ENCODE data around the gene PAFAH1B1.
A peak's percentile ranks its signal among the peaks of the same experiment; 100 is the strongest.

PAFAH1B1 gene

DNA sequence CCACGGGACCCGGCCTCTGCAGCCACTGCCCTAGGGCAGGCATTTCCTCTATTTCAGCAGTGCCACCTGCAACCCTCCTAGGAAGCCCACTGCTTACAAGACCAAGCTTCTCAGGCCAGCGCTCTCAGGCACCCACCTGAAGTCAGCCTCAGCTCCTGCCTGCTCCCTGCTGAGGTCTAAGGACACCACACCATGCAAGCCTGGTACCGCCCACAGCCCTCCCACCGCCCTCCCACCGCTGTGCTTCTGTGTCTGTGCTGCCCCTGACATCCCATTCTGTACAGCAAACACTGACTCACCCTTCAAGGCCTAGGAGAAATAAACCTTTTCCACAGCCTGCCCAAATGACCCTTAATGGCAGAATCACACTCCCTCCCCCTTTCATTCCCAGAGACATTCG is 111.8 kb downstream of the PAFAH1B1 start:
- peaks cover 26 to 42% (median 39%) of the 10 kb centered on the region in 3 donors for H3K36me3 ChIP-seq
- TF ChIP-seq, protein P1, sequence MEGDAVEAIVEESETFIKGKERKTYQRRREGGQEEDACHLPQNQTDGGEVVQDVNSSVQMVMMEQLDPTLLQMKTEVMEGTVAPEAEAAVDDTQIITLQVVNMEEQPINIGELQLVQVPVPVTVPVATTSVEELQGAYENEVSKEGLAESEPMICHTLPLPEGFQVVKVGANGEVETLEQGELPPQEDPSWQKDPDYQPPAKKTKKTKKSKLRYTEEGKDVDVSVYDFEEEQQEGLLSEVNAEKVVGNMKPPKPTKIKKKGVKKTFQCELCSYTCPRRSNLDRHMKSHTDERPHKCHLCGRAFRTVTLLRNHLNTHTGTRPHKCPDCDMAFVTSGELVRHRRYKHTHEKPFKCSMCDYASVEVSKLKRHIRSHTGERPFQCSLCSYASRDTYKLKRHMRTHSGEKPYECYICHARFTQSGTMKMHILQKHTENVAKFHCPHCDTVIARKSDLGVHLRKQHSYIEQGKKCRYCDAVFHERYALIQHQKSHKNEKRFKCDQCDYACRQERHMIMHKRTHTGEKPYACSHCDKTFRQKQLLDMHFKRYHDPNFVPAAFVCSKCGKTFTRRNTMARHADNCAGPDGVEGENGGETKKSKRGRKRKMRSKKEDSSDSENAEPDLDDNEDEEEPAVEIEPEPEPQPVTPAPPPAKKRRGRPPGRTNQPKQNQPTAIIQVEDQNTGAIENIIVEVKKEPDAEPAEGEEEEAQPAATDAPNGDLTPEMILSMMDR (IDR thresholded peaks at IDR 0.05): no peak
- no peaks in the 10 kb centered on the region for H3K9me3 ChIP-seq
- DNase-seq: no peak
- no peaks in the 10 kb centered on the region for H3K27me3 ChIP-seq
- H3K4me1 ChIP-seq: peaks cover 5 to 41% (median 35%) of the 10 kb centered on the region in 4 donors
- intact Hi-C loops (cut with DNase I; ENCODE audit: low total_unique reads): no loop called here
- H3K4me3 ChIP-seq: no peak overlapping the region
- H3K27ac ChIP-seq: no peak overlapping the region

DNA sequence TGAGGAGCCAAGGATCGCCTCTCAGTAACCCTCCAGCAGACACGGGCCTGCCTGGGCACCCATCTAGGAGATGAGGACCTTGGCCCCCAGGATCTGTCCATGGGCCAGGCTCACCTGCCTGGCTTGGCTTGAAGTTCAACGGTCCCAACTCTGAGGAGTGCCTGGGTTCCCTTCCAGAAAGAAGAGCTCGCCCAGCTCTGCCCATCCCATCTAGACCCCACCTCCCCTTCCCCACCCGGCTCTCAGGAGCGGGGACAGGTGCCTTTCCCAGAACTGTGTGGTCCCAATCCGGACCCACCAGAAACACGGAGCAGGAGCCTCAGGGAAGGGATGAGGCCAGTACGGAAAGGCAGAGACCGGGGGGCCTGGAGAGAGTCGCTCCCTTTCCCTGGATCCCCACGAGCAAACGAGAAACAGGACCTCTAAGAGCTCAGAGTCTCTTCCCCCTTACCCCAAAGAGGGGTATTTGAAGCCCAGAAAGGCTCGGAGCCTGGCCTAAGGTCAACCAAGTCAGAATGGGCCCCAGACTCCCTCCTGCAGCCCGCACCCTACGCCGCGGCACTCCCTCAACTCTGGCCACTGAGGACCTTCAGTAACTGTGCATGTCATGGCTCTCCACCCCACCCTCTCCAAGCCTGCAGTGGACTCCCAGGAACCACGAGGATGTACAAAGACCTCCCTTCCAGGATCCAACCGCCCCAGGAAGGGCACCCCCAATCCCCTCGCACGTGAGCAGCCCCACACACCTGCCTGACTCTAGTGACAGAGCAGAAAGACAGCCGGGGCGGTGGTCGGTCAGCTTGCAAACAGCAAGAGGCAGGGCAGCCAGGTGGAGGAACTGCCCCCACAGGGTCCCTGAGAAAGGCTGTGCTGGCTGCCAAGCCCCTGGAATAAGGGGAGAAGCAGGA is 112.7 kb downstream of the PAFAH1B1 start:
- no peak overlapping the region for H3K4me3 ChIP-seq
- no peak overlapping the region for H3K27ac ChIP-seq
- no peak for DNase-seq
- no peaks in the 10 kb centered on the region for H3K27me3 ChIP-seq
- H3K9me3 ChIP-seq: no peaks in the 10 kb centered on the region
- peaks cover 5 to 47% (median 43%) of the 10 kb centered on the region in 4 donors for H3K4me1 ChIP-seq
- intact Hi-C loops (cut with DNase I; ENCODE audit: low total_unique reads): no loop called here
- peaks cover 19 to 34% (median 30%) of the 10 kb centered on the region in 3 donors for H3K36me3 ChIP-seq
- TF ChIP-seq, protein P1 (IDR thresholded peaks at IDR 0.05): no peak

DNA sequence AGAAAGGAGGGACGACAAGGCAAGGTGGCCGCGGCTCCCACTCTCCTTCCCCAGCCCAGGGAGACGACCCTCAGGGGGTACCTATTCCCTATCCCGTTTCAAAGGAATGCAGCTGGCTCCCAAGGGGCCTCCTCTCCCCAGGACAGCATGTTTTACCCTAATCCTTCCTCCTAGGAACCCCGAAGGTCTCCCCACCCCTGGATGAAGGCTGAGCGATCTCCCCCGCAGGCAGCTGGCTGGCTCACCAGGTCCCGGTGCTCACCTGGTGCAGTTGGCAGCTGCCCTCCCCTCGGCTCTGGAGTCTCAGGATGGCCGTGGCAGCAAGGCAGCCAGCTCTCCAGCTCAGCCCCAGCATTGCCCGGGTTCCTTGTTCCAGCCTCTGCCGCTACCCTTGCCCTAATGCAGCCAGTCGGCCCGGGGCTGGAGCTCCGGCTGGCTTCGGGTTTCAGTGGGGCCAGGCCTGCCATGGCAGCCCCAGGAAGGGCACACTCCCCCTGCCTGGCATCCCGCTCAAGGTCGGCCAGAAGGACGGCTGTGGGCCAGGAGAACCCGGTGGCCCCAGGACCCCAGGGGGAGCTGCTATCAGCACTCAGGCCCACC is 113.6 kb downstream of the PAFAH1B1 start:
- Histone ChIP-seq H3K27ac (peak overlapping the region; percentile 77 to 78), H3K27me3 (no peaks in the 10 kb centered on the region), H3K4me1 (peaks cover 5 to 49% (median 44%) of the 10 kb centered on the region in 4 donors), H3K36me3 (peaks cover 12 to 25% (median 21%) of the 10 kb centered on the region in 3 donors), H3K9me3 (no peaks in the 10 kb centered on the region), H3K4me3 (peak overlapping the region; percentile 9 to 33)
- TF ChIP-seq, protein P1 (IDR thresholded peaks at IDR 0.05): no peak
- no peak for DNase-seq
- intact Hi-C loops (cut with DNase I; ENCODE audit: low total_unique reads): no loop called here

DNA sequence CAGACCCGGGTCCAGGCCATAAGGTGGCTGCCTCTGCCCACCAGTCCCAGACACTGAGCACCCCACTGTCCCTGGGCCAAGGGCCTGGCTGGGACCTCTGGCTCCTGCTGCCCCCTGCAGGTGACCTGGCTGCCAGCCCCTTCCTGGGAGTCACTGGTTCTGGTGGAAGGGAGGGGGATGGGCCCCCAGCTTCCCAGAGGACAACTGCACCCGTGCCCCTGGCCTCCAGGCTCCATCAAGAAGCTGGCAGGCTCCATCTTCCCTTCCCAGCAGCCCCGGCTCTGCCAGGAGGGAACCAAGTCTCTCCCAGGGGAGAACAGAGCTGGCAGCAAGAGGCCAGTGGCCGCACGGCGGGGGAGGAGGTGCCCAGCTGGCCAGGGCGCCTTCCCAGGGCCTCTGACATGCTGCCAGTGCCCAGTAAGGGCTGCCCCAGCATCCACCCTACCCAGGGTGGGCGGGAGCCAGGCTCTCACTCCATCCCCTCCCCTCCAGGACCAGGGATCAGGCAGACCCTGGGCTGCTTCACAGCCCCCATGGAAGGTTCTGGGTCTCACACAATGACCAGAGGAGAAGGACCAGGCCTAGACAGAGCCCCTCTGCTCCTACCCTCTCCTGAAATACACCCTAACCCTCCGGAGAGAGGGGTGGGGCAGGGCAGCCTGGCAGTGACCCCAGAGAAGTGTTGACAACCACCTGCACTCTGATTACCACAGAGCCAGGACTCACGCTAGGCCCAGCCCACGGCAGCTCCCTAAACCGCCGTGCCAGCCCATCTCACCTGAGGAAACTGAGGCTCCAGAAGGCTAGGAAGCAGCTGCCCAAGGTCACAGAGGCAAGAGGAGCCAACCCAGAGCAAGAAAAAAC is 114.5 kb downstream of the PAFAH1B1 start:
- Histone ChIP-seq H3K4me3 (peak overlapping the region; percentile 13 to 33), H3K9me3 (no peaks in the 10 kb centered on the region), H3K27ac (peak overlapping the region; percentile 77 to 78), H3K4me1 (peaks cover 5 to 59% (median 50%) of the 10 kb centered on the region in 4 donors), H3K27me3 (no peaks in the 10 kb centered on the region), H3K36me3 (peaks cover 5 to 16% (median 13%) of the 10 kb centered on the region in 3 donors)
- TF ChIP-seq, protein P1 (IDR thresholded peaks at IDR 0.05): peak; percentile 41 to 45
- intact Hi-C loops (cut with DNase I; ENCODE audit: low total_unique reads): no loop called here
- DNase-seq: peak; percentile 58 to 95

DNA sequence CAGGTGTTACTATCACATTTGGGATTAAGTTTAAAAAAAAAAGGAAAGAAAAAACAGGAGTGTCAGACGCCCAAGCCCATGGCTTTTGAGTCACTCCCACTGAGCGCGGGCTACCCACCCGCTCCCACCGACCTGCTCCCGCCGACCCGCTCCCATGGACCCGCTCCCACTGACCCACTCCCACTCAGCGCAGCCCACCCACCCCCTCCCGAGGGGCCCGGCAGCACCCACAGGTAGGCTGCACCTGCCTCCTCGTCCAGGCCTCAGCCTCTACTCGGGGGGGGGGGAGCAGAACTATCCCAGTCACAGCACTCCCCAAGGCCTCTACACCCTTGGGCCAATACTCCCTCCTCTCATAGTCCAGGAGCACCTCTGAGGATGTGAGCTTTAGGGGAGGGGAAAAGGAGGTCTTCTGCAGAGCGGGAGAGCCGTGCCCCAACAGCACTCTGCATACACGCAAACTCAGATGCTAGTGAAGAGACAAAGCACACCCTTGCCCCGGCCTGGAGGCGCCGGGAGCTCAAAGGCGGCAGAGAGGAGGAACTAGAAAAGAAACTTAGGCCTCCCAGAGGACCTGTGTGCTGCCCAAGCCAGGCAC is 115.2 kb downstream of the PAFAH1B1 start:
- DNase-seq: no peak
- TF ChIP-seq, protein P1 (IDR thresholded peaks at IDR 0.05): no peak
- Histone ChIP-seq H3K4me3 (peak overlapping the region; percentile 13 to 33), H3K4me1 (peaks cover 5 to 61% (median 50%) of the 10 kb centered on the region in 4 donors), H3K9me3 (no peaks in the 10 kb centered on the region), H3K36me3 (peaks cover 0 to 8% (median 6%) of the 10 kb centered on the region in 3 donors), H3K27me3 (no peaks in the 10 kb centered on the region), H3K27ac (peak overlapping the region; percentile 77 to 78)
- intact Hi-C loops (cut with DNase I; ENCODE audit: low total_unique reads): no loop called here
